ENCODE measurements around the gene SLC29A1. TPM values are rescaled to one million over a fixed set of nuclear protein-coding genes. Genes with fewer than 3 reads are reported as not detected.
A peak's percentile ranks its signal among the peaks of the same experiment; 100 is the strongest.

Gene SLC29A1
- total RNA-seq, 1 experiment from 2014 or later = 45.3 TPM

GRCh38 chr6:44226368-44227147, 3.2 kb downstream of the SLC29A1 start:
- Histone ChIP-seq H3F3A (ENCODE audit: insufficient read depth, low read depth) (peaks cover 9% of the 10 kb centered on the region; the same call in 1 of the 2 replicates), H2AFZ (no peak overlapping the region), H3K4me3 (no peak overlapping the region), H3K36me3 (ENCODE audit: low read depth) (no peaks in the 10 kb centered on the region), H3K9me3 (ENCODE audit: insufficient read depth, low read depth) (no peaks in the 10 kb centered on the region), H3K4me2 (no peak overlapping the region), H3K27me3 (ENCODE audit: insufficient read depth, low read depth) (no peaks in the 10 kb centered on the region), H3K4me1 (replicated peaks; ENCODE audit: insufficient read depth) (peaks cover 21% of the 10 kb centered on the region), H3K9me2 (ENCODE audit: insufficient read depth) (no peaks in the 10 kb centered on the region), H3K27ac (no peak overlapping the region), H3K79me2 (ENCODE audit: low read depth) (peaks cover 13% of the 10 kb centered on the region), H4K20me1 (ENCODE audit: insufficient read depth) (peaks cover 3% of the 10 kb centered on the region; the same call in 1 of the 2 replicates)
- DNase-seq = no peak
- CTCF ChIA-PET = no interaction called here
- TF ChIP-seq CTCF (conservative IDR thresholded peaks at IDR 0.05) (no peak), EZH2 (IDR thresholded peaks at IDR 0.05; ENCODE audit: low read depth) (no peak)
- POLR2A ChIA-PET (ENCODE audit: unreplicated experiment) = no interaction called here
- no TSS peak for BruUV-seq (replicated peaks)
- intact Hi-C loops (cut with micrococcal nuclease; ENCODE audit: unreplicated experiment) = no loop called here

DNA sequence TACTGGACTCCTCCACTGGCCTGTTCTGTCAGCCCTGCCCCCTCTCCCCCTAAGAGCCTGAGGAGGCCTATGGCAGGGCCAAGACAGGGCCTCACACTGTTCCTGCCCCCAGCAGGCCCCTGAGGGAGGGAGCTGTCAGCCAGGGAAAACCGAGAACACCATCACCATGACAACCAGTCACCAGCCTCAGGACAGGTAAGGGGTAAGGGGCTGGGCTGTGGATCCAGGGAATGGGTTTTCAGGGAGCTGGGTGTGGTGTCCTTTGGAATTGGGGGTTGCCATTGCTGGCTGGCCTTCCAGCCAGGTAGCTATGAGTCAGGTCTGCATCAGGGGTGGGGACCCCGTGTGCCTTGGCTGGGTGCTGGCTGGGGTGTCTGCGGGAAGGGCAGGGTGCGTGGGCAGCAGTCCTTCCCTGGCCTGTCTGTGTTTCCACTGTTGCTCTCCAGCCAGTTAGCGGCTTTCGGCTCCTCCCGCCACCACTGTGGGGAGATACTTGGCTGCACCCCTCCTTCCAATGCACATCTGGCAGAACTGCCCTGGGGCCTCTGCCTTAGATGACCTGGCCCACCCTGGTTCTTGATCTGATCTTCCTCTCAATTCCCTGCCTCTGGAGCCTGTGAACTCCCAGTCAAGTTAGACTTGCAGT, 3.9 kb downstream of the SLC29A1 start:
- H2AFZ ChIP-seq = no peak overlapping the region
- CTCF ChIA-PET = interaction anchor here (0.6 kb wide), 1 partner anchor 74 kb away, joined by 5 read pairs; no protein-coding TSS in a partner anchor
- no peaks in the 10 kb centered on the region for H3K9me3 ChIP-seq (ENCODE audit: insufficient read depth, low read depth)
- no peaks in the 10 kb centered on the region for H3K36me3 ChIP-seq (ENCODE audit: low read depth)
- BruUV-seq (replicated peaks) = no TSS peak
- DNase-seq = peak in 1 of 2 experiments; percentile 26
- peaks cover 13% of the 10 kb centered on the region for H3K79me2 ChIP-seq (ENCODE audit: low read depth)
- peaks cover 8% of the 10 kb centered on the region; the same call in 1 of the 2 replicates for H3F3A ChIP-seq (ENCODE audit: insufficient read depth, low read depth)
- no peak overlapping the region for H3K27ac ChIP-seq
- H3K4me3 ChIP-seq = no peak overlapping the region
- H3K4me1 ChIP-seq (replicated peaks; ENCODE audit: insufficient read depth) = peaks cover 17% of the 10 kb centered on the region
- peaks cover 3% of the 10 kb centered on the region; the same call in 1 of the 2 replicates for H4K20me1 ChIP-seq (ENCODE audit: insufficient read depth)
- intact Hi-C loops (cut with micrococcal nuclease; ENCODE audit: unreplicated experiment) = no loop called here
- H3K4me2 ChIP-seq = no peak overlapping the region
- H3K27me3 ChIP-seq (ENCODE audit: insufficient read depth, low read depth) = no peaks in the 10 kb centered on the region
- no peaks in the 10 kb centered on the region for H3K9me2 ChIP-seq (ENCODE audit: insufficient read depth)
- POLR2A ChIA-PET (ENCODE audit: unreplicated experiment) = interaction anchor here (0.5 kb wide), 1 partner anchor 20 kb away, joined by 3 read pairs; the partner anchor contains the start of gene HSP90AB1
- TF ChIP-seq EZH2 (IDR thresholded peaks at IDR 0.05; ENCODE audit: low read depth) (no peak), CTCF (conservative IDR thresholded peaks at IDR 0.05) (no peak)

- no peak overlapping the region for H3K4me2 ChIP-seq
- no peaks in the 10 kb centered on the region for H3K9me2 ChIP-seq (ENCODE audit: insufficient read depth)
- H3K27ac ChIP-seq = no peak overlapping the region
- intact Hi-C loops (cut with micrococcal nuclease; ENCODE audit: unreplicated experiment) = no loop called here
- peaks cover 3% of the 10 kb centered on the region; the same call in 1 of the 2 replicates for H4K20me1 ChIP-seq (ENCODE audit: insufficient read depth)
- ChIA-PET CTCF (interaction anchor here (0.9 kb wide), 1 partner anchor 10 kb away, joined by 3 read pairs; no protein-coding TSS in a partner anchor), POLR2A (ENCODE audit: unreplicated experiment) (interaction anchor here (0.5 kb wide), 1 partner anchor 19 kb away, joined by 3 read pairs; the partner anchor contains the start of gene HSP90AB1)
- no peak for DNase-seq
- H2AFZ ChIP-seq = no peak overlapping the region
- peaks cover under 1% of the 10 kb centered on the region; the same call in 1 of the 2 replicates for H3F3A ChIP-seq (ENCODE audit: insufficient read depth, low read depth)
- no peaks in the 10 kb centered on the region for H3K9me3 ChIP-seq (ENCODE audit: insufficient read depth, low read depth)
- peaks cover 11% of the 10 kb centered on the region for H3K4me1 ChIP-seq (replicated peaks; ENCODE audit: insufficient read depth)
- BruUV-seq (replicated peaks) = no TSS peak
- TF ChIP-seq CTCF (conservative IDR thresholded peaks at IDR 0.05) (no peak), EZH2 (IDR thresholded peaks at IDR 0.05; ENCODE audit: low read depth) (no peak)
- no peak overlapping the region for H3K4me3 ChIP-seq
- H3K36me3 ChIP-seq (ENCODE audit: low read depth) = no peaks in the 10 kb centered on the region
- peaks cover 13% of the 10 kb centered on the region for H3K79me2 ChIP-seq (ENCODE audit: low read depth)
- H3K27me3 ChIP-seq (ENCODE audit: insufficient read depth, low read depth) = no peaks in the 10 kb centered on the region
Observed at GRCh38 chr6:44228031-44228430, 4.6 kb downstream of the SLC29A1 start.

Data from PC-9 (cell line).